ENCODE data around the gene LPCAT1.

Gene LPCAT1

DNA sequence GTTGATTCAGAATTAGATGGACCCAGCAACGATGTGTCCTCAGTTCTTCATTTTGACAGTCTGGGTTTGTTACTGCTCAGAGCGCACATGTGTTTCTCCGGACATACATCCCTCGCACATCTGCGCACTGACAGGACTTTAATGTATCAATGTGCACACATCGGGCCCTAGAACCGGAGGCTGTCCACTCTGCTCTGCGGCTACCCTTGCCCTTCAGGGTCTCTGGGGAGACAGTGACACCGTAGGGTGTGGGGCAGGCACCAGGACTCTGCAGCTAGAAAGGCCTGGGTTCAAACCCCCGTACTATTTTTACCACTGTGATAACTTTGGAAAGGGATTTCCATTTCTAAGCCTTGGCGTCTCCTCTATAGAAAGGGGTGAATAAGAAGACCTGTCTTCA is 23.5 kb upstream of the LPCAT1 start:
- H3K36me3 ChIP-seq (ENCODE audit: insufficient read depth): no peaks in the 10 kb centered on the region
- H3K4me2 ChIP-seq: no peak overlapping the region
- H4K20me1 ChIP-seq (ENCODE audit: insufficient read depth): no peaks in the 10 kb centered on the region
- no peaks in the 10 kb centered on the region for H3K79me2 ChIP-seq (ENCODE audit: insufficient read depth, low read depth)
- no peak overlapping the region for H3K4me3 ChIP-seq (IDR thresholded peaks at IDR 0.05; ENCODE audit: insufficient read depth, low read depth, low read length)
- no peaks in the 10 kb centered on the region; the same call in 1 of the 2 replicates for H3K27me3 ChIP-seq (ENCODE audit: insufficient read depth, low read depth)
- TF ChIP-seq, protein P1, sequence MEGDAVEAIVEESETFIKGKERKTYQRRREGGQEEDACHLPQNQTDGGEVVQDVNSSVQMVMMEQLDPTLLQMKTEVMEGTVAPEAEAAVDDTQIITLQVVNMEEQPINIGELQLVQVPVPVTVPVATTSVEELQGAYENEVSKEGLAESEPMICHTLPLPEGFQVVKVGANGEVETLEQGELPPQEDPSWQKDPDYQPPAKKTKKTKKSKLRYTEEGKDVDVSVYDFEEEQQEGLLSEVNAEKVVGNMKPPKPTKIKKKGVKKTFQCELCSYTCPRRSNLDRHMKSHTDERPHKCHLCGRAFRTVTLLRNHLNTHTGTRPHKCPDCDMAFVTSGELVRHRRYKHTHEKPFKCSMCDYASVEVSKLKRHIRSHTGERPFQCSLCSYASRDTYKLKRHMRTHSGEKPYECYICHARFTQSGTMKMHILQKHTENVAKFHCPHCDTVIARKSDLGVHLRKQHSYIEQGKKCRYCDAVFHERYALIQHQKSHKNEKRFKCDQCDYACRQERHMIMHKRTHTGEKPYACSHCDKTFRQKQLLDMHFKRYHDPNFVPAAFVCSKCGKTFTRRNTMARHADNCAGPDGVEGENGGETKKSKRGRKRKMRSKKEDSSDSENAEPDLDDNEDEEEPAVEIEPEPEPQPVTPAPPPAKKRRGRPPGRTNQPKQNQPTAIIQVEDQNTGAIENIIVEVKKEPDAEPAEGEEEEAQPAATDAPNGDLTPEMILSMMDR (conservative IDR thresholded peaks at IDR 0.05; ENCODE audit: low read depth, low read length): no peak
- H3K4me1 ChIP-seq (ENCODE audit: low read depth, poor library complexity, severe bottlenecking): no peaks in the 10 kb centered on the region
- H3K9ac ChIP-seq: no peak overlapping the region
- H2AFZ ChIP-seq (ENCODE audit: low read depth): no peak overlapping the region
- no peak overlapping the region for H3K27ac ChIP-seq

DNA sequence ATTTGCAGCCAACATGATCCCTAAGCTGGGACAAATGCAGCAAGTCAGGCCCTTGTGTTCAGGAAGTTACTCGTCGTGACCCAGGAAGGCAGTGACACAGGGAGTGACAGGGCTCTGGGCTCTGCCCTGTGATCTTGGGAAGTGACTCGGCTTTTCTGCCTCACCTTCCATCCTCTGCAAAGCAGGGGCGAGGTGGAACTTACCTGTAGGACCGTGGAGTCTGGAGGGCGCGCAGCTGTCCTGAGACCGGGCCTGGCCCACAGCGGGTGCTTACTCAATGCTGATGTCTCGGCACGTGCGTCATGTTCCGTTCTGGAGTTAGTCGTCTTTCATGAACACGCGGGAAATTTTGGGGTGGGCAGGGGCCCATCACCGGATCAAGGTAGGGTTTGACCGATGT is 22.8 kb upstream of the LPCAT1 start:
- Histone ChIP-seq H4K20me1 (ENCODE audit: insufficient read depth) (no peaks in the 10 kb centered on the region), H3K4me1 (ENCODE audit: low read depth, poor library complexity, severe bottlenecking) (no peaks in the 10 kb centered on the region), H3K9ac (no peak overlapping the region), H3K27ac (no peak overlapping the region), H3K27me3 (ENCODE audit: insufficient read depth, low read depth) (no peaks in the 10 kb centered on the region; the same call in 1 of the 2 replicates), H3K4me2 (no peak overlapping the region), H3K36me3 (ENCODE audit: insufficient read depth) (no peaks in the 10 kb centered on the region), H3K4me3 (IDR thresholded peaks at IDR 0.05; ENCODE audit: insufficient read depth, low read depth, low read length) (no peak overlapping the region), H3K79me2 (ENCODE audit: insufficient read depth, low read depth) (no peaks in the 10 kb centered on the region), H2AFZ (ENCODE audit: low read depth) (no peak overlapping the region)
- TF ChIP-seq, protein P1 (conservative IDR thresholded peaks at IDR 0.05; ENCODE audit: low read depth, low read length): no peak

DNA sequence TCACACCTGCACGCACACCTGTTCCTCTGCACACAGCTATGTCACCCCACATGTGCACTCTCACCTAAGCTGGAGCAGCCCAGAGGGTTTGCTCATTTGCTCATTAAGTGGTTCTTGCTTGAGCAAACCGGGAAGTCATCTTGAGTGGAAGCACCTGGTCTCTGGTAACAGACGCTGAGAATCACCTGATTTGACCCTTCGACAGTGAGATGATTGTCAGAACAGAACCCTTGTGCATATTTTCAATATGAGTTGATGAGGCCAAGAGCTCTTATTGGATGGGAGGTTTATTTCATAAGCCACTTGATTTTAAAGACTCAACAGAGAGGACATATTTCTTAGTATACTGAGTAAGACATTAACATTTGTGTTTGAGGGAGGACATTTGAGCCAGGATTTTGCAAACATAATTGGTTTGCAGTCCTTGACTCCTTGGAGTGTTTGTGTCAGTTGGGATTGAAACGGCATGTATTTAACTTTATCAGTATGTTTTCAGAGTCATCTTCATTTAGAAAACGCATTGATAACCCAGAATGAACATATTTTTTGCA is 22.1 kb upstream of the LPCAT1 start:
- no peaks in the 10 kb centered on the region for H3K36me3 ChIP-seq (ENCODE audit: insufficient read depth)

DNA sequence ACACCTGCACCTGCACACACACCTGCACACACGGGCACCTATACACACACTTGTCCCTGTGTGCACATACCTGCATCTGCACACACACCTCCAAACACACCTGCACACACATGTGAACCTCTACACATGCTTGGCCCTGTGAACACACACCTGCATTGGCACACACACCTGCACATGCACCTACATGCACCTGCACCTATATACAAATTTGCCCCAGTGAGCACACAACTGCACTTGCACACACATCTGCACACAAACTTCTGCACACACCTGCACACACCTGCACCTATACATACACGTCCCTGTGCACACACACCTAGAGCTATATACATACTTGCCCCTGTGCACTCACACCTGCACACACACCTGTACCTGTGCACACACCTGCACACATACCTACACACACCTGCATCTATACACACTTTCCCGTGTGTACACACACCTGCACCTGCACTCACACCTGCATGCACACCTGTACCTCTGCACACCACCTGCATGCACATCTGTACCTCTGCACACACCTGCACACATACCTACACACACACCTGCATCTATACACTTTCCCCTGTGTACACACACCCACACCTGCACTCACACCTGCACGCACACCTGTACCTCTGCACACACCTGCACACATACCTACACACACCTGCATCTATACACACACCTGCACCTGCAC is 21.5 kb upstream of the LPCAT1 start:
- H3K4me2 ChIP-seq: no peak overlapping the region
- TF ChIP-seq, protein P1 (conservative IDR thresholded peaks at IDR 0.05; ENCODE audit: low read depth, low read length): no peak
- H3K9ac ChIP-seq: no peak overlapping the region
- no peak overlapping the region for H3K27ac ChIP-seq
- no peaks in the 10 kb centered on the region for H3K36me3 ChIP-seq (ENCODE audit: insufficient read depth)
- H4K20me1 ChIP-seq (ENCODE audit: insufficient read depth): no peaks in the 10 kb centered on the region
- no peaks in the 10 kb centered on the region; the same call in 1 of the 2 replicates for H3K27me3 ChIP-seq (ENCODE audit: insufficient read depth, low read depth)
- H3K4me3 ChIP-seq (IDR thresholded peaks at IDR 0.05; ENCODE audit: insufficient read depth, low read depth, low read length): no peak overlapping the region
- H3K4me1 ChIP-seq (ENCODE audit: low read depth, poor library complexity, severe bottlenecking): no peaks in the 10 kb centered on the region
- no peaks in the 10 kb centered on the region for H3K79me2 ChIP-seq (ENCODE audit: insufficient read depth, low read depth)
- no peak overlapping the region for H2AFZ ChIP-seq (ENCODE audit: low read depth)

More for the DNA sequence above, 22.1 kb upstream of the LPCAT1 start:
- no peaks in the 10 kb centered on the region for H3K4me1 ChIP-seq (ENCODE audit: low read depth, poor library complexity, severe bottlenecking)
- TF ChIP-seq, protein P1 (conservative IDR thresholded peaks at IDR 0.05; ENCODE audit: low read depth, low read length): no peak
- no peak overlapping the region for H3K27ac ChIP-seq
- no peaks in the 10 kb centered on the region for H3K79me2 ChIP-seq (ENCODE audit: insufficient read depth, low read depth)
- no peaks in the 10 kb centered on the region for H4K20me1 ChIP-seq (ENCODE audit: insufficient read depth)
- no peak overlapping the region for H3K4me3 ChIP-seq (IDR thresholded peaks at IDR 0.05; ENCODE audit: insufficient read depth, low read depth, low read length)
- no peak overlapping the region for H3K4me2 ChIP-seq
- H3K27me3 ChIP-seq (ENCODE audit: insufficient read depth, low read depth): no peaks in the 10 kb centered on the region; the same call in 1 of the 2 replicates
- H3K9ac ChIP-seq: no peak overlapping the region
- no peak overlapping the region for H2AFZ ChIP-seq (ENCODE audit: low read depth)

All from KMS-11 (cell line).